Measurements from ENCODE around the gene PTPN4. TPM values are rescaled to one million over a fixed set of nuclear protein-coding genes. Genes with fewer than 3 reads are reported as not detected.
A peak's percentile ranks its signal among the peaks of the same experiment; 100 is the strongest.

PTPN4 gene
- total RNA-seq = 175 TPM

GRCh38 chr2:119759451-119760236, at the start of gene PTPN4:
Gene PTPN4, plus strand, starts transcription at chr2:119759922. Its CDS starts 49,932 bp downstream, at chr2:119809854.
- DNase-seq (ENCODE audit: low spot score in 2 of 2) = peak; percentile 86 to 93
- FAIRE-seq = no peak

GRCh38 chr2:119710281-119710680, 49.4 kb upstream of the PTPN4 start:
- DNase-seq (ENCODE audit: low spot score in 2 of 2) (no peak), FAIRE-seq (no peak)

- DNase-seq (ENCODE audit: low spot score in 2 of 2) = no peak
- FAIRE-seq = no peak
Observed at GRCh38 chr2:119711352-119711751, 48.4 kb upstream of the PTPN4 start.

GRCh38 chr2:119712571-119712970, 47.2 kb upstream of the PTPN4 start:
- DNase-seq (ENCODE audit: low spot score in 2 of 2) = no peak

GRCh38 chr2:119713819-119714490, 45.8 kb upstream of the PTPN4 start:
- FAIRE-seq = no peak
- DNase-seq (ENCODE audit: low spot score in 2 of 2) = no peak

More at GRCh38 chr2:119712571-119712970, 47.2 kb upstream of the PTPN4 start:
- FAIRE-seq = no peak

GRCh38 chr2:119715409-119716283, 44.1 kb upstream of the PTPN4 start:
- no peak for DNase-seq (ENCODE audit: low spot score in 2 of 2)
- FAIRE-seq = no peak

- no peak for FAIRE-seq
- DNase-seq (ENCODE audit: low spot score in 2 of 2) = no peak
Observed at GRCh38 chr2:119716284-119716672, 43.4 kb upstream of the PTPN4 start.

- FAIRE-seq (no peak), DNase-seq (ENCODE audit: low spot score in 2 of 2) (no peak)
Observed at GRCh38 chr2:119718501-119719260, 41.0 kb upstream of the PTPN4 start.

GRCh38 chr2:119719261-119719627, 40.5 kb upstream of the PTPN4 start:
- FAIRE-seq (no peak), DNase-seq (ENCODE audit: low spot score in 2 of 2) (no peak)

- no peak for DNase-seq (ENCODE audit: low spot score in 2 of 2)
- no peak for FAIRE-seq
Observed at GRCh38 chr2:119721043-119721442, 38.7 kb upstream of the PTPN4 start.

GRCh38 chr2:119721462-119721861, 38.3 kb upstream of the PTPN4 start:
- DNase-seq (ENCODE audit: low spot score in 2 of 2) (no peak), FAIRE-seq (no peak)

GRCh38 chr2:119721904-119722303, 37.8 kb upstream of the PTPN4 start:
- no peak for FAIRE-seq

GRCh38 chr2:119723186-119723585, 36.5 kb upstream of the PTPN4 start:
- FAIRE-seq (no peak), DNase-seq (ENCODE audit: low spot score in 2 of 2) (no peak)

More at GRCh38 chr2:119721904-119722303, 37.8 kb upstream of the PTPN4 start:
- DNase-seq (ENCODE audit: low spot score in 2 of 2) = no peak

- no peak for DNase-seq (ENCODE audit: low spot score in 2 of 2)
- FAIRE-seq = no peak
Observed at GRCh38 chr2:119723784-119724467, 35.8 kb upstream of the PTPN4 start.

- DNase-seq (ENCODE audit: low spot score in 2 of 2) = no peak
- no peak for FAIRE-seq
Observed at GRCh38 chr2:119724656-119725485, 34.9 kb upstream of the PTPN4 start.

- DNase-seq (ENCODE audit: low spot score in 2 of 2) (no peak), FAIRE-seq (no peak)
Observed at GRCh38 chr2:119727493-119727892, 32.2 kb upstream of the PTPN4 start.

- DNase-seq (ENCODE audit: low spot score in 2 of 2) (no peak), FAIRE-seq (no peak)
Observed at GRCh38 chr2:119728421-119728820, 31.3 kb upstream of the PTPN4 start.

GRCh38 chr2:119730671-119731177, 29.0 kb upstream of the PTPN4 start:
- DNase-seq (ENCODE audit: low spot score in 2 of 2) (no peak), FAIRE-seq (no peak)

GRCh38 chr2:119731983-119732382, 27.7 kb upstream of the PTPN4 start:
- no peak for DNase-seq (ENCODE audit: low spot score in 2 of 2)
- no peak for FAIRE-seq

Data from frontal cortex (tissue), 4 donors.